DND-41 (cell line): Measurements from ENCODE around the gene MEGF8.

Source experiments
- CTCF ChIP-seq: IDR thresholded peaks from 2 replicates; pipeline ENCODE4 v1.5.1; 2012; ENCODE audit warnings: borderline replicate concordance, low read length, moderate library complexity, mild to moderate bottlenecking; ENCODE audit not compliant: poor library complexity, severe bottlenecking; ENCODE audit errors: extremely low read depth
- EZH2 ChIP-seq: IDR thresholded peaks from 3 replicates; pipeline ENCODE4 v1.6.1; 2012; ENCODE audit warnings: borderline replicate concordance, low read depth, mild to moderate bottlenecking, moderate library complexity, low read length, inconsistent platforms; ENCODE audit not compliant: severe bottlenecking

- TF ChIP-seq CTCF (no peak), EZH2 (no peak)
Measured at GRCh38 chr19:42348211-42348610, 22.8 kb downstream of the MEGF8 start.
